Thyroid gland (tissue), 4 donors: Measurements from ENCODE around the gene LCN12. TPM values are rescaled to one million over a fixed set of nuclear protein-coding genes. Genes with fewer than 3 reads are reported as not detected.
A peak's percentile ranks its signal among the peaks of the same experiment; 100 is the strongest.

Experiments
- DNase-seq, 2 donors: peaks; one replicate each; pipeline ENCODE4 v3.0.0-alpha.2; 2019
- H3K27ac ChIP-seq, 3 donors: fragments of 200-600 bp; sonication (generic); 1 replicate in 2 of 3; 2 replicates in 1 of 3; pipeline ENCODE4 v1.5.1; 2016 to 2019; ENCODE audit warnings: mild to moderate bottlenecking in 1 of 3, moderate library complexity in 1 of 3
- H3K27me3 ChIP-seq: fragments of 200-600 bp; sonication (generic); one replicate; pipeline ENCODE4 v1.5.1; 2019
- H3K36me3 ChIP-seq, 2 donors: fragments of 200-600 bp; sonication (generic); one replicate each; pipeline ENCODE4 v1.5.1; 2016 to 2019
- H3K4me1 ChIP-seq, 2 donors: fragments of 200-600 bp; sonication (generic); one replicate each; pipeline ENCODE4 v1.5.1; 2017 to 2019
- H3K4me3 ChIP-seq, 3 donors: fragments of 200-600 bp; sonication (generic); replicated peaks in 1 of 3; 1 replicate in 2 of 3; 2 replicates in 1 of 3; pipeline ENCODE4 v1.5.1; 2016; ENCODE audit warnings: mild to moderate bottlenecking in 1 of 3
- H3K9me3 ChIP-seq: fragments of 200-600 bp; sonication (generic); one replicate; pipeline ENCODE4 v1.5.1; 2017
- CTCF ChIP-seq, 6 experiments: fragments of 200-600 bp in 3 of 6; fragments of 450-650 bp in 3 of 6; sonication (generic) in 3 of 6; IDR thresholded peaks; one replicate each; pipeline ENCODE4 v1.5.1; 2016 to 2019; ENCODE audit warnings: antibody characterized with exemption in 6 of 6, mild to moderate bottlenecking in 2 of 6, inconsistent platforms in 1 of 6, moderate library complexity in 1 of 6
- POLR2A ChIP-seq, 2 donors: fragments of 450-650 bp; IDR thresholded peaks; one replicate each; pipeline ENCODE4 v1.6.1; 2017; ENCODE audit warnings: antibody characterized with exemption in 2 of 2, mild to moderate bottlenecking in 2 of 2, moderate library complexity in 1 of 2
- WGBS, 2 donors: methylation state at CpG; one replicate each; pipeline ENCODE4 v1.1.5; 2017; 5-methylcytosine and 5-hydroxymethylcytosine counted together
- intact Hi-C: fragments of 100-400 bp; cut with DNase I; formaldehyde crosslinking; loops from one replicate; pipeline ENCODE4 v1.15.1; 2023
- total RNA-seq, 4 donors: library from RNA; depleted of rRNA; stranded (reverse); fragments of >200 nt; gene quantifications; one replicate each; pipeline ENCODE4 v1.2.3, GENCODE V29; 2016

Gene LCN12
- total RNA-seq, 4 donors from 2014 or later, result 24.3 to 85.0 (median 54.0) TPM

GRCh38 chr9:136973618-136974617, 21.8 kb downstream of the LCN12 start:
- intact Hi-C loops, result no loop called here
- Histone ChIP-seq H3K9me3 (no peaks in the 10 kb centered on the region), H3K36me3 (no peaks in the 10 kb centered on the region), H3K4me3 (no peak overlapping the region), H3K27me3 (no peaks in the 10 kb centered on the region), H3K27ac (no peak overlapping the region), H3K4me1 (peaks cover 7 to 13% of the 10 kb centered on the region in 2 donors)
- TF ChIP-seq CTCF (IDR thresholded peaks at IDR 0.05) (no peak), POLR2A (IDR thresholded peaks at IDR 0.05) (no peak)
- DNase-seq, result no peak
- 86 to 96% methylated on average over 18 to 26 of the region's 29 CpGs for WGBS, 2 donors

GRCh38 chr9:136974817-136975535, 22.9 kb downstream of the LCN12 start:
- intact Hi-C loops, result no loop called here
- Histone ChIP-seq H3K4me3 (no peak overlapping the region), H3K27me3 (no peaks in the 10 kb centered on the region), H3K36me3 (no peaks in the 10 kb centered on the region), H3K4me1 (peaks cover 7 to 13% of the 10 kb centered on the region in 2 donors), H3K9me3 (no peaks in the 10 kb centered on the region), H3K27ac (no peak overlapping the region)
- no peak for TF ChIP-seq POLR2A (IDR thresholded peaks at IDR 0.05)
- no peak for TF ChIP-seq CTCF (IDR thresholded peaks at IDR 0.05)
- WGBS, 2 donors, result 68 to 76% methylated on average over 6 to 13 of the region's 15 CpGs
- DNase-seq, result no peak

GRCh38 chr9:136975644-136976043, 23.6 kb downstream of the LCN12 start:
- peaks cover 7 to 13% of the 10 kb centered on the region in 2 donors for H3K4me1 ChIP-seq
- WGBS, 2 donors, result 76 to 78% methylated on average over 8 to 10 of the region's 14 CpGs

GRCh38 chr9:136977223-136977622, 25.1 kb downstream of the LCN12 start, which contains the start of gene PTGDS:
PTGDS (plus strand) TSS chr9:136977504; CDS start chr9:136977579, 75 bp downstream.
- intact Hi-C loops, result no loop called here
- H3K9me3 ChIP-seq, result no peaks in the 10 kb centered on the region
- TF ChIP-seq POLR2A (IDR thresholded peaks at IDR 0.05) (no peak), CTCF (IDR thresholded peaks at IDR 0.05) (no peak)
- H3K4me3 ChIP-seq, result peak within 1 kb of the TSS in 1 of 3 donors; percentile 30
- no peaks in the 10 kb centered on the region for H3K27me3 ChIP-seq
- no peak within 1 kb of the TSS for H3K27ac ChIP-seq
- H3K36me3 ChIP-seq, result no peaks in the 10 kb centered on the region
- WGBS, 2 donors, result 71 to 96% methylated on average over 4 to 8 of the region's 10 CpGs
- no peak for DNase-seq
- H3K4me1 ChIP-seq, result peaks cover 7 to 13% of the 10 kb centered on the region in 2 donors

More at GRCh38 chr9:136975644-136976043, 23.6 kb downstream of the LCN12 start:
- TF ChIP-seq CTCF (IDR thresholded peaks at IDR 0.05) (peak in 1 of 6 experiments; percentile 13), POLR2A (IDR thresholded peaks at IDR 0.05) (no peak)
- no peak overlapping the region for H3K4me3 ChIP-seq
- H3K27me3 ChIP-seq, result no peaks in the 10 kb centered on the region
- H3K9me3 ChIP-seq, result no peaks in the 10 kb centered on the region
- no peak for DNase-seq
- no peak overlapping the region for H3K27ac ChIP-seq
- intact Hi-C loops, result no loop called here
- H3K36me3 ChIP-seq, result no peaks in the 10 kb centered on the region
